ENCODE data around the gene OR2AE1. TPM values are rescaled to one million over a fixed set of nuclear protein-coding genes. Genes with fewer than 3 reads are reported as not detected.
"Not testable (repeated sequence)": the region's sequence is repeated elsewhere in the genome, so short reads cannot be mapped to it uniquely, and the experiment has no call there.

Gene OR2AE1
- total RNA-seq, 1 donor = 0.72 TPM

GRCh38 chr7:99876491-99876890 is 342 bp downstream of the OR2AE1 start:
- H2AFZ ChIP-seq (ENCODE audit: low read length) = no peak overlapping the region
- H3K4me2 ChIP-seq (ENCODE audit: insufficient read depth, low read length) = no peak overlapping the region
- H3K4me1 ChIP-seq (ENCODE audit: insufficient read depth, low read length) = no peaks in the 10 kb centered on the region
- no peaks in the 10 kb centered on the region for H3K79me2 ChIP-seq (ENCODE audit: insufficient read depth, low read length)
- no peak for DNase-seq (ENCODE audit: insufficient read length, low spot score, missing footprints)
- H3K9me3 ChIP-seq (ENCODE audit: low read depth, low read length) = no peaks in the 10 kb centered on the region
- H3K27ac ChIP-seq (ENCODE audit: low read depth, low read length) = no peak overlapping the region
- no peak overlapping the region for H3K4me3 ChIP-seq (ENCODE audit: insufficient read depth, low read length)
- H4K20me1 ChIP-seq (ENCODE audit: insufficient read depth, low read length) = no peaks in the 10 kb centered on the region
- no peaks in the 10 kb centered on the region for H3K36me3 ChIP-seq (ENCODE audit: insufficient read depth, low read length)
- no peaks in the 10 kb centered on the region for H3K27me3 ChIP-seq (ENCODE audit: insufficient read depth, low read length)
- TF ChIP-seq, protein P1, sequence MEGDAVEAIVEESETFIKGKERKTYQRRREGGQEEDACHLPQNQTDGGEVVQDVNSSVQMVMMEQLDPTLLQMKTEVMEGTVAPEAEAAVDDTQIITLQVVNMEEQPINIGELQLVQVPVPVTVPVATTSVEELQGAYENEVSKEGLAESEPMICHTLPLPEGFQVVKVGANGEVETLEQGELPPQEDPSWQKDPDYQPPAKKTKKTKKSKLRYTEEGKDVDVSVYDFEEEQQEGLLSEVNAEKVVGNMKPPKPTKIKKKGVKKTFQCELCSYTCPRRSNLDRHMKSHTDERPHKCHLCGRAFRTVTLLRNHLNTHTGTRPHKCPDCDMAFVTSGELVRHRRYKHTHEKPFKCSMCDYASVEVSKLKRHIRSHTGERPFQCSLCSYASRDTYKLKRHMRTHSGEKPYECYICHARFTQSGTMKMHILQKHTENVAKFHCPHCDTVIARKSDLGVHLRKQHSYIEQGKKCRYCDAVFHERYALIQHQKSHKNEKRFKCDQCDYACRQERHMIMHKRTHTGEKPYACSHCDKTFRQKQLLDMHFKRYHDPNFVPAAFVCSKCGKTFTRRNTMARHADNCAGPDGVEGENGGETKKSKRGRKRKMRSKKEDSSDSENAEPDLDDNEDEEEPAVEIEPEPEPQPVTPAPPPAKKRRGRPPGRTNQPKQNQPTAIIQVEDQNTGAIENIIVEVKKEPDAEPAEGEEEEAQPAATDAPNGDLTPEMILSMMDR (IDR thresholded peaks at IDR 0.05; ENCODE audit: extremely low read depth, low read depth, low read length) = no peak

GRCh38 chr7:99868246-99868645 is 8.6 kb downstream of the OR2AE1 start:
- Histone ChIP-seq H3K27me3 (ENCODE audit: insufficient read depth, low read length) (peaks cover 13% of the 10 kb centered on the region), H3K27ac (ENCODE audit: low read depth, low read length) (no peak overlapping the region), H2AFZ (ENCODE audit: low read length) (no peak overlapping the region), H4K20me1 (ENCODE audit: insufficient read depth, low read length) (no peaks in the 10 kb centered on the region), H3K9me3 (ENCODE audit: low read depth, low read length) (peaks cover 6% of the 10 kb centered on the region), H3K4me2 (ENCODE audit: insufficient read depth, low read length) (no peak overlapping the region), H3K79me2 (ENCODE audit: insufficient read depth, low read length) (no peaks in the 10 kb centered on the region), H3K4me3 (ENCODE audit: insufficient read depth, low read length) (no peak overlapping the region), H3K36me3 (ENCODE audit: insufficient read depth, low read length) (no peaks in the 10 kb centered on the region), H3K4me1 (ENCODE audit: insufficient read depth, low read length) (no peaks in the 10 kb centered on the region)
- no peak for DNase-seq (ENCODE audit: insufficient read length, low spot score, missing footprints)
- TF ChIP-seq, protein P1 (IDR thresholded peaks at IDR 0.05; ENCODE audit: extremely low read depth, low read depth, low read length) = no peak

GRCh38 chr7:99867477-99867876 is 9.4 kb downstream of the OR2AE1 start:
- H3K4me1 ChIP-seq (ENCODE audit: insufficient read depth, low read length); H3K27ac ChIP-seq (ENCODE audit: low read depth, low read length); H3K79me2 ChIP-seq (ENCODE audit: insufficient read depth, low read length); H3K9me3 ChIP-seq (ENCODE audit: low read depth, low read length); H4K20me1 ChIP-seq (ENCODE audit: insufficient read depth, low read length); DNase-seq (ENCODE audit: insufficient read length, low spot score, missing footprints); H2AFZ ChIP-seq (ENCODE audit: low read length); H3K4me3 ChIP-seq (ENCODE audit: insufficient read depth, low read length); H3K4me2 ChIP-seq (ENCODE audit: insufficient read depth, low read length); H3K36me3 ChIP-seq (ENCODE audit: insufficient read depth, low read length): not testable (repeated sequence)
- H3K27me3 ChIP-seq (ENCODE audit: insufficient read depth, low read length) = peaks cover 21% of the 10 kb centered on the region

GRCh38 chr7:99863847-99864440 is 12.9 kb downstream of the OR2AE1 start:
- DNase-seq (ENCODE audit: insufficient read length, low spot score, missing footprints) = no peak
- Histone ChIP-seq H3K4me2 (ENCODE audit: insufficient read depth, low read length) (no peak overlapping the region), H3K9me3 (ENCODE audit: low read depth, low read length) (peaks cover 6% of the 10 kb centered on the region), H2AFZ (ENCODE audit: low read length) (no peak overlapping the region), H4K20me1 (ENCODE audit: insufficient read depth, low read length) (no peaks in the 10 kb centered on the region), H3K4me3 (ENCODE audit: insufficient read depth, low read length) (no peak overlapping the region), H3K27ac (ENCODE audit: low read depth, low read length) (no peak overlapping the region), H3K27me3 (ENCODE audit: insufficient read depth, low read length) (peaks cover 33% of the 10 kb centered on the region), H3K79me2 (ENCODE audit: insufficient read depth, low read length) (no peaks in the 10 kb centered on the region), H3K4me1 (ENCODE audit: insufficient read depth, low read length) (peaks cover 17% of the 10 kb centered on the region), H3K36me3 (ENCODE audit: insufficient read depth, low read length) (no peaks in the 10 kb centered on the region)
- TF ChIP-seq, protein P1 (IDR thresholded peaks at IDR 0.05; ENCODE audit: extremely low read depth, low read depth, low read length) = no peak
